BLaER1 treated with 17β-estradiol and CSF1 and Interleukin-3, amounts not matched to agents 10 nM and 100 nM (cell line): ENCODE measurements around the gene COL15A1.
A peak's percentile ranks its signal among the peaks of the same experiment; 100 is the strongest.

Experiments used
- H3K27ac ChIP-seq, 11 experiments: shearing (Covaris generic); formaldehyde crosslinking; 2 replicates each; pipeline ENCODE4 v1.8.1; 2022
- H3K27me3 ChIP-seq, 11 experiments: shearing (Covaris generic); formaldehyde crosslinking; 2 replicates each; pipeline ENCODE4 v1.8.1; 2022
- H3K36me3 ChIP-seq, 11 experiments: shearing (Covaris generic); formaldehyde crosslinking; 2 replicates each; pipeline ENCODE4 v1.8.1; 2022
- H3K4me1 ChIP-seq, 10 experiments: shearing (Covaris generic); formaldehyde crosslinking; 2 replicates each; pipeline ENCODE4 v1.8.1; 2022
- H3K4me2 ChIP-seq, 11 experiments: shearing (Covaris generic); formaldehyde crosslinking; 2 replicates each; pipeline ENCODE4 v1.8.1; 2022
- H3K4me3 ChIP-seq, 10 experiments: shearing (Covaris generic); formaldehyde crosslinking; 2 replicates each; pipeline ENCODE4 v1.8.1; 2022
- H3K9ac ChIP-seq, 11 experiments: shearing (Covaris generic); formaldehyde crosslinking; 2 replicates each; pipeline ENCODE4 v1.8.1; 2022
- H3K9me3 ChIP-seq, 11 experiments: shearing (Covaris generic); formaldehyde crosslinking; replicated peaks in 1 of 11; 2 replicates each; pipeline ENCODE4 v1.8.1; 2022
- H4K20me1 ChIP-seq, 11 experiments: shearing (Covaris generic); formaldehyde crosslinking; 2 replicates each; pipeline ENCODE4 v1.8.1; 2022
- Cebpa-rat ChIP-seq, 11 experiments: shearing (Covaris generic); IDR thresholded peaks; 2 replicates each; pipeline ENCODE4 v1.8.1; 2022

The COL15A1 gene

DNA sequence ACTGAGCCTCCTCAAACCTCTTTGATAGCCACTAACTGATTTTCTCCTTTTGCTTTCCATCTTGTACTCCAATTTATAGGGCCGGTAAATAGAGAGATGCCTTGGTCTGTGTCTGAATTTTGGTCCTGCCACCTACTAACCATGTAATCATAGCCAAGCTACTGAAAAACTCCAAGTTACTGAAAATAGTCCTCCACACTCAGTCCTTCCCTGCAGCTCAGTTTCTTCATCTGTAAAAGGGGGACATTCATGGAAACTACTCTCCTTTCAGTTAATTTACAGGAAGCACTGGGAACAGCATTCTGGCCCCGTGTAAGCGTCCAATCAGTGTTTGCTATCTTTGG is 131.2 kb downstream of the COL15A1 start:
- Histone ChIP-seq H3K27ac (no peak overlapping the region), H3K27me3 (no peaks in the 10 kb centered on the region), H3K4me2 (no peak overlapping the region), H4K20me1 (no peaks in the 10 kb centered on the region), H3K4me3 (no peak overlapping the region), H3K9ac (no peak overlapping the region), H3K4me1 (peaks cover 6 to 29% (median 19%) of the 10 kb centered on the region in 10 experiments), H3K36me3 (no peaks in the 10 kb centered on the region), H3K9me3 (no peaks in the 10 kb centered on the region)
- TF ChIP-seq Cebpa-rat (IDR thresholded peaks at IDR 0.05): no peak

DNA sequence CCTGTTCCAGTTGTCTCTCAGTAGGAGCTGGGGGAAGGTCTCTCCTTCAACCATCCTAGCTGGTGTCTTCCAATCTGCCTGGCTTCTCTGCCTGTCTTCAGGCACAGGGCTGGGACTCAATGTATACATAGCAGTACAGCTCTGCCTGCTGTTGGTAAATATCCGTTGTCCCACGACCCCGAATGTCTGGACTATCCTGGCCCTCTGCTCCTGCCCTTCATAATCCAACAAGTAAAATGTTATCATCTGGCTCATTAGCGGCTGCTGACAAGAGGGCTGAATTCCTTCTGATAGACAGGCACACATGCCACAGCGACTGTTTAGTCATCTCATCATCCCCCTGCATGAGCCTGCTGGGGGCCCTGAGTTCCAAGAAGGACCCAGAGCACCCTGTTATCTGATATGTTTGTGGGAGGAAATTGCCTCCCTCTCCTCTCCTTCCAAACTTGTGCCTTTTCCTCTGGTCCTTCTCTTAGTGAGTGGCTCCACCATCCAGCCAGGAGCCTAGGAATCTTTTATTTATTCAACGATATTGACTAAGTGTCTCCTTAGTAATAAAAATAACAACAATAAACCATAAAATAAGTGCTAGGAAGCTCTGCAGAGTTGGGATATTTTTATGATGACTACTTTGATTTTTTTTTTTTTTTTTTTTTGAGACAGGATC is 131.7 kb downstream of the COL15A1 start:
- TF ChIP-seq Cebpa-rat (IDR thresholded peaks at IDR 0.05): no peak
- H4K20me1 ChIP-seq: no peaks in the 10 kb centered on the region
- H3K9ac ChIP-seq: no peak overlapping the region
- H3K4me2 ChIP-seq: no peak overlapping the region
- H3K4me1 ChIP-seq: peaks cover 6 to 29% (median 19%) of the 10 kb centered on the region in 10 experiments
- H3K27ac ChIP-seq: no peak overlapping the region
- no peaks in the 10 kb centered on the region for H3K36me3 ChIP-seq
- no peak overlapping the region for H3K4me3 ChIP-seq
- H3K27me3 ChIP-seq: no peaks in the 10 kb centered on the region
- no peaks in the 10 kb centered on the region for H3K9me3 ChIP-seq

GRCh38 chr9:99076030-99076429 is 132.3 kb downstream of the COL15A1 start:
- Histone ChIP-seq H3K36me3 (no peaks in the 10 kb centered on the region), H3K9ac (no peak overlapping the region), H4K20me1 (no peaks in the 10 kb centered on the region), H3K4me2 (peak overlapping the region in 5 of 11 experiments; percentile 27 to 58 (median 44); a peak in 4 of 22 replicates), H3K4me3 (no peak overlapping the region), H3K27ac (no peak overlapping the region; a peak in 1 of 22 replicates), H3K4me1 (peaks cover 6 to 25% (median 18%) of the 10 kb centered on the region in 10 experiments), H3K9me3 (no peaks in the 10 kb centered on the region), H3K27me3 (no peaks in the 10 kb centered on the region)
- no peak for TF ChIP-seq Cebpa-rat (IDR thresholded peaks at IDR 0.05)

DNA sequence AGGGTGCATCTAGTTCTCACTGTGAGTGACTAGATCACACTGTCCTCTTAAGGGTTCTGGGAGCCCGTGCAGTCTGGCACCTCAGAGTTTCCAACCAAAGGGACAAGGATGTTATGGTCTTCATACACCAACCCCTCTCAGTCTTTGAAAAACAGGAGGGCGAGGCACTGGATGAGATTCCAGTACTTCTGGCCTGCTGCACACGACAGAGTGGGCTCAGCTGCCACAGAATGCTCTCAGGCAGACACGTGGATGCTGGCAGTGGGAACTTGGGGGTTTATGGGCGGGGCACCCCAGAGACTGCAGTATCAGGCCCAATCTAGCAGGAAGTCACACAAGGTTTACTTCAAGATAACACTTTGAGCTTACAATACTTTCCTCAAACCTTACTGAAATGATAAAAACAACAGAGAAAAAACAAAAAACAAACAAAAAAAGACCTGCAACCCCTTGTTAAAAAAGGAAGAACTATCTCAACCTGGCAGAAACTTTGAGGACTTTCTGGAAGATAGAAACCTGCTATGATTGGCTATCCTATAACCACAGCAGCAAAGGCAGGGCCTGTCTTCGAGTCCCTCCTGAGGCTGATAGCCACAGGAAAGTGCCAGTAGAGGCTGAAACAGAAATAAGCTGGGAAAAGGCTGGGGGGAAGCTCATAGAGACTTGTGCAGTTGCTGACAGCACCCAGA is 132.9 kb downstream of the COL15A1 start:
- peak overlapping the region in 3 of 11 experiments; percentile 6 to 41 (median 9); a peak in 2 of 22 replicates for H3K27ac ChIP-seq
- peak overlapping the region; percentile 25 to 63 (median 40) for H3K4me2 ChIP-seq

DNA sequence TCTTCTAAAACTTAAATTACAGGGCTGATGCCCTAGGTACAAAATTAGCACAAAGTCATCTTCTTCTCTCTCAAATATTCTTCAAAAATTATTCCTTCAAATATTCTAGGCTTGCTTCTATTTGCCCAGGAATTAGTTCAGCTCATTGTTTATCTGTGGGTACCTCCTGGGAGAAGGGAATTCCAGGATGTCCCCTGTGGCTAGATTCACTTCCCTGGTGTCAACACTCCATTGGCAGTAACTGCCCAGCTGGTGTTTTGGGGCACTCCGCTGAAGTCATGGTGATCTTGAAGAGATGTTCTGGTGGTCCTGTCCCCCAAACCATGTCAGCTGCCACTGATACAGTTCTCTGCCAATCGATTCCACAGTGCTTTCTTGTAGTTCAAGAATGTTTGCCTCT is 135.0 kb downstream of the COL15A1 start:
- Histone ChIP-seq H3K4me2 (no peak overlapping the region), H3K9me3 (no peaks in the 10 kb centered on the region), H3K4me1 (peaks cover 6 to 14% (median 10%) of the 10 kb centered on the region in 10 experiments), H4K20me1 (no peaks in the 10 kb centered on the region), H3K27me3 (no peaks in the 10 kb centered on the region), H3K9ac (no peak overlapping the region), H3K36me3 (no peaks in the 10 kb centered on the region), H3K27ac (no peak overlapping the region), H3K4me3 (no peak overlapping the region)
- no peak for TF ChIP-seq Cebpa-rat (IDR thresholded peaks at IDR 0.05)

More for the DNA sequence above, 132.9 kb downstream of the COL15A1 start:
- H3K9me3 ChIP-seq: no peaks in the 10 kb centered on the region
- H3K9ac ChIP-seq: no peak overlapping the region
- TF ChIP-seq Cebpa-rat (IDR thresholded peaks at IDR 0.05): no peak
- no peak overlapping the region for H3K4me3 ChIP-seq
- H3K4me1 ChIP-seq: peaks cover 6 to 19% (median 12%) of the 10 kb centered on the region in 10 experiments
- H4K20me1 ChIP-seq: no peaks in the 10 kb centered on the region
- no peaks in the 10 kb centered on the region for H3K27me3 ChIP-seq
- H3K36me3 ChIP-seq: no peaks in the 10 kb centered on the region

DNA sequence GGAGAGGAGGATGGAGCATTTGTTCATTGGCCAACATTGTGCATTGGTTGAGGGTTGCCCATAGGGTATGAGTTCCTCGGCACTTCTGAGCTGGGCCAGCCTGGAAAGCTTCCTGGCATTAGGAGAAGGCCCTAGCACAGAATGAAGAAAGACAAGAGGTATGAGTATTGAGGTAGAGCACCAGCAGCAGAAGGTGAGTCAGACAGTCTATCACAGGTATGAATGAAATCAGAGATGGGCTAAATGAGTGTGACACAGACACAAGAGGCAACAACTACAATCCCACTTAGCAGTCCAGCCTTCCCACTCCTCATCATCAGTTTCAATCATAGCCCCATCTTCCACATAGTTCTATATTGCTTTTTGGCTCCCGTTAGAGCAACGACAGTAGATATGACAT is 135.8 kb downstream of the COL15A1 start:
- Histone ChIP-seq H3K4me2 (no peak overlapping the region), H3K27ac (no peak overlapping the region), H4K20me1 (no peaks in the 10 kb centered on the region), H3K4me3 (no peak overlapping the region), H3K9ac (no peak overlapping the region), H3K4me1 (peaks cover 8 to 15% (median 12%) of the 10 kb centered on the region in 10 experiments), H3K27me3 (no peaks in the 10 kb centered on the region), H3K36me3 (no peaks in the 10 kb centered on the region), H3K9me3 (no peaks in the 10 kb centered on the region)
- no peak for TF ChIP-seq Cebpa-rat (IDR thresholded peaks at IDR 0.05)

GRCh38 chr9:99083051-99083450 is 139.3 kb downstream of the COL15A1 start:
- Histone ChIP-seq H3K4me3 (no peak overlapping the region), H3K9ac (no peak overlapping the region), H3K27ac (no peak overlapping the region), H3K27me3 (no peaks in the 10 kb centered on the region), H3K9me3 (peaks cover 0 to 12% (median 0%) of the 10 kb centered on the region in 11 experiments; a peak in 7 of 22 replicates), H3K36me3 (no peaks in the 10 kb centered on the region), H4K20me1 (no peaks in the 10 kb centered on the region), H3K4me2 (no peak overlapping the region), H3K4me1 (peaks cover 21 to 36% (median 31%) of the 10 kb centered on the region in 10 experiments)
- no peak for TF ChIP-seq Cebpa-rat (IDR thresholded peaks at IDR 0.05)

- H3K4me2 ChIP-seq: peak overlapping the region; percentile 37 to 82 (median 53); a peak in 21 of 22 replicates
- no peak for TF ChIP-seq Cebpa-rat (IDR thresholded peaks at IDR 0.05)
- H3K36me3 ChIP-seq: peaks cover 0 to 9% (median 0%) of the 10 kb centered on the region in 11 experiments; a peak in 2 of 22 replicates
- no peak overlapping the region for H3K4me3 ChIP-seq
- no peaks in the 10 kb centered on the region for H4K20me1 ChIP-seq
- peak overlapping the region in 9 of 11 experiments; percentile 25 to 81 (median 52); a peak in 17 of 22 replicates for H3K27ac ChIP-seq
- H3K27me3 ChIP-seq: no peaks in the 10 kb centered on the region
- H3K9me3 ChIP-seq: peaks cover 19 to 38% (median 28%) of the 10 kb centered on the region in 11 experiments
- H3K9ac ChIP-seq: peak overlapping the region in 5 of 11 experiments; percentile 33 to 61 (median 43); a peak in 8 of 22 replicates
- peaks cover 21 to 38% (median 31%) of the 10 kb centered on the region in 10 experiments for H3K4me1 ChIP-seq
These were observed 142.5 kb downstream of the COL15A1 start for GRCh38 chr9:99085949-99086948.
